HEK293 (cell line): ENCODE results near the gene UST.

Experiments
- CTCF ChIA-PET: fragments of 350-600 bp; formaldehyde crosslinking; extraction: SDS; loops from one replicate; lab custom pipeline; 2021; ENCODE audit warnings: antibody characterized with exemption; lab: Yijun Ruan, JAX
- POLR2A ChIA-PET: fragments of 300-600 bp; formaldehyde crosslinking; extraction: SDS; loops from one replicate; lab custom pipeline; 2020; ENCODE audit warnings: antibody characterized with exemption, inconsistent platforms; lab: Yijun Ruan, JAX
- H3K27ac ChIP-seq: fragments of 200-500 bp; sonication (Bioruptor generic); 2 replicates; pipeline ENCODE4 v1.5.1; 2014; ENCODE audit warnings: low read depth, low read length, control low read depth, inconsistent platforms; ENCODE audit errors: extremely low read depth
- H3K36me3 ChIP-seq, 2 experiments: fragments of 200-500 bp in 1 of 2; sonication (Bioruptor generic) in 1 of 2; 1 replicate in 1 of 2; 2 replicates in 1 of 2; pipeline ENCODE4 v1.5.1; 2014 to 2017; ENCODE audit warnings: inconsistent platforms in 2 of 2, low read length in 2 of 2; ENCODE audit not compliant: control insufficient read depth in 2 of 2, insufficient read depth in 1 of 2
- H3K4me1 ChIP-seq: fragments of 200-500 bp; sonication (Bioruptor generic); 2 replicates; pipeline ENCODE4 v1.5.1; 2014; ENCODE audit warnings: mild to moderate bottlenecking, low read length, inconsistent platforms; ENCODE audit not compliant: control insufficient read depth, insufficient read depth
- H3K4me3 ChIP-seq: 2 replicates; pipeline ENCODE4 v1.5.1; 2011; ENCODE audit warnings: low read depth, mild to moderate bottlenecking, control low read depth, low read length, moderate library complexity
- H3K9me3 ChIP-seq: fragments of 200-500 bp; sonication (Bioruptor generic); 2 replicates; pipeline ENCODE4 v1.5.1; 2014; ENCODE audit warnings: low read depth, low read length, inconsistent platforms; ENCODE audit not compliant: control insufficient read depth, insufficient read depth
- BCL11B ChIP-seq: fragments of 450-650 bp; formaldehyde crosslinking; IDR thresholded peaks from 2 replicates; pipeline ENCODE4 v1.5.1; 2016; ENCODE audit warnings: low read depth, missing biosample characterization, missing genetic modification characterization
- GLI2 ChIP-seq: fragments of 450-650 bp; formaldehyde crosslinking; IDR thresholded peaks from 2 replicates; pipeline ENCODE4; 2017; ENCODE audit warnings: missing biosample characterization, missing genetic modification characterization, low read depth, borderline replicate concordance
- GLIS2 ChIP-seq: fragments of 450-650 bp; formaldehyde crosslinking; IDR thresholded peaks from 2 replicates; pipeline ENCODE4 v1.5.1; 2016; ENCODE audit warnings: missing biosample characterization, missing genetic modification characterization
- KLF16 ChIP-seq: fragments of 450-650 bp; formaldehyde crosslinking; IDR thresholded peaks from 2 replicates; pipeline ENCODE4 v1.5.1; 2017; ENCODE audit warnings: missing biosample characterization, missing genetic modification characterization
- YY2 ChIP-seq: fragments of 450-650 bp; formaldehyde crosslinking; IDR thresholded peaks from 2 replicates; pipeline ENCODE4 v1.5.1; 2016; ENCODE audit warnings: missing biosample characterization, missing genetic modification characterization
- ZNF146 ChIP-seq: fragments of 450-650 bp; formaldehyde crosslinking; IDR thresholded peaks from 2 replicates; pipeline ENCODE4 v1.5.1; 2016; ENCODE audit warnings: missing biosample characterization, missing genetic modification characterization
- ZNF292 ChIP-seq: fragments of 450-650 bp; formaldehyde crosslinking; IDR thresholded peaks from 2 replicates; pipeline ENCODE4 v1.5.1; 2016; ENCODE audit warnings: low read depth, missing biosample characterization, missing genetic modification characterization, borderline replicate concordance
- ZNF530 ChIP-seq: fragments of 450-650 bp; formaldehyde crosslinking; IDR thresholded peaks from 2 replicates; pipeline ENCODE4 v1.5.1; 2016; ENCODE audit warnings: low read depth, missing biosample characterization, missing genetic modification characterization
- ZNF558 ChIP-seq: fragments of 450-650 bp; formaldehyde crosslinking; IDR thresholded peaks from 2 replicates; pipeline ENCODE4 v1.5.1; 2016; ENCODE audit warnings: missing biosample characterization, missing genetic modification characterization
- ZNF580 ChIP-seq: fragments of 450-650 bp; formaldehyde crosslinking; IDR thresholded peaks from 2 replicates; pipeline ENCODE4 v1.5.1; 2016; ENCODE audit warnings: missing biosample characterization, missing genetic modification characterization
- ZNF660 ChIP-seq: fragments of 450-650 bp; IDR thresholded peaks from 2 replicates; pipeline ENCODE4 v1.5.1; 2018; ENCODE audit warnings: missing biosample characterization, mild to moderate bottlenecking, missing genetic modification characterization
- ZNF664 ChIP-seq: fragments of 450-650 bp; formaldehyde crosslinking; IDR thresholded peaks from 2 replicates; pipeline ENCODE4 v1.5.1; 2016; ENCODE audit warnings: missing biosample characterization, missing genetic modification characterization
- TF ChIP-seq, protein P1 (sequence below): fragments of 450-650 bp; formaldehyde crosslinking; IDR thresholded peaks from 2 replicates; pipeline ENCODE4 v1.5.1; 2016; ENCODE audit warnings: missing biosample characterization, missing genetic modification characterization
- TF ChIP-seq, protein P2 (sequence below): fragments of 450-650 bp; formaldehyde crosslinking; IDR thresholded peaks from 2 replicates; pipeline ENCODE4 v1.5.1; 2016; ENCODE audit warnings: missing biosample characterization, missing genetic modification characterization

Gene UST

DNA sequence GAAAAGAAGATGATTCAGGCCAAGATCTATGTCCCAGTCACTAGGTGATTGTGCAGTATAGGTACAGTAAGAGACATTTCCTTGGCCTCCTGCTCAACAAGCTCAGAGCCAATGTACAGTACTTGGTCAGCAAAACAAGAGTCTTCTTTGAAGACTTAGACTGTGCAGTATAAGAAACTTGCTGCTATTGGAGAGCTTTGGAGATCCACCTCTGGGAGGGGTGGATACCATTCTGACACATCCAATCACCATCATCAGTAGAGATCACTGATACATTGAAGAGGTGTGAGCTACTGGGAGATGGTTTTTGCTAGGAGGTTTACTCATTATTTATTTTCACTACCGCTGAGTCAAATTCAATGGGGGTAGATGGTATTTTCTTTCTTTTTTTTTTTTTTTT is 77.5 kb downstream of the UST start:
- H3K4me1 ChIP-seq: peaks cover 4% of the 10 kb centered on the region; the same call in 1 of the 2 replicates
- H3K9me3 ChIP-seq: no peaks in the 10 kb centered on the region
- ChIA-PET POLR2A (no interaction called here), CTCF (interaction anchor here (0.6 to 0.7 kb wide), 2 partner anchors 28 to 49 kb away, joined by 3 read pairs; no protein-coding TSS in a partner anchor)
- no peak overlapping the region for H3K4me3 ChIP-seq
- H3K36me3 ChIP-seq: no peaks in the 10 kb centered on the region
- H3K27ac ChIP-seq: no peak overlapping the region
- TF ChIP-seq, protein P1, sequence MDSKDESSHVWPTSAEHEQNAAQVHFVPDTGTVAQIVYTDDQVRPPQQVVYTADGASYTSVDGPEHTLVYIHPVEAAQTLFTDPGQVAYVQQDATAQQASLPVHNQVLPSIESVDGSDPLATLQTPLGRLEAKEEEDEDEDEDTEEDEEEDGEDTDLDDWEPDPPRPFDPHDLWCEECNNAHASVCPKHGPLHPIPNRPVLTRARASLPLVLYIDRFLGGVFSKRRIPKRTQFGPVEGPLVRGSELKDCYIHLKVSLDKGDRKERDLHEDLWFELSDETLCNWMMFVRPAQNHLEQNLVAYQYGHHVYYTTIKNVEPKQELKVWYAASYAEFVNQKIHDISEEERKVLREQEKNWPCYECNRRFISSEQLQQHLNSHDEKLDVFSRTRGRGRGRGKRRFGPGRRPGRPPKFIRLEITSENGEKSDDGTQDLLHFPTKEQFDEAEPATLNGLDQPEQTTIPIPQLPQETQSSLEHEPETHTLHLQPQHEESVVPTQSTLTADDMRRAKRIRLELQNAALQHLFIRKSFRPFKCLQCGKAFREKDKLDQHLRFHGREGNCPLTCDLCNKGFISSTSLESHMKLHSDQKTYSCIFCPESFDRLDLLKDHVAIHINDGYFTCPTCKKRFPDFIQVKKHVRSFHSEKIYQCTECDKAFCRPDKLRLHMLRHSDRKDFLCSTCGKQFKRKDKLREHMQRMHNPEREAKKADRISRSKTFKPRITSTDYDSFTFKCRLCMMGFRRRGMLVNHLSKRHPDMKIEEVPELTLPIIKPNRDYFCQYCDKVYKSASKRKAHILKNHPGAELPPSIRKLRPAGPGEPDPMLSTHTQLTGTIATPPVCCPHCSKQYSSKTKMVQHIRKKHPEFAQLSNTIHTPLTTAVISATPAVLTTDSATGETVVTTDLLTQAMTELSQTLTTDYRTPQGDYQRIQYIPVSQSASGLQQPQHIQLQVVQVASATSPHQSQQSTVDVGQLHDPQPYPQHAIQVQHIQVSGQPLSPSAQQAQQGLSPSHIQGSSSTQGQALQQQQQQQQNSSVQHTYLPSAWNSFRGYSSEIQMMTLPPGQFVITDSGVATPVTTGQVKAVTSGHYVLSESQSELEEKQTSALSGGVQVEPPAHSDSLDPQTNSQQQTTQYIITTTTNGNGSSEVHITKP: no peak
- TF ChIP-seq, protein P2, sequence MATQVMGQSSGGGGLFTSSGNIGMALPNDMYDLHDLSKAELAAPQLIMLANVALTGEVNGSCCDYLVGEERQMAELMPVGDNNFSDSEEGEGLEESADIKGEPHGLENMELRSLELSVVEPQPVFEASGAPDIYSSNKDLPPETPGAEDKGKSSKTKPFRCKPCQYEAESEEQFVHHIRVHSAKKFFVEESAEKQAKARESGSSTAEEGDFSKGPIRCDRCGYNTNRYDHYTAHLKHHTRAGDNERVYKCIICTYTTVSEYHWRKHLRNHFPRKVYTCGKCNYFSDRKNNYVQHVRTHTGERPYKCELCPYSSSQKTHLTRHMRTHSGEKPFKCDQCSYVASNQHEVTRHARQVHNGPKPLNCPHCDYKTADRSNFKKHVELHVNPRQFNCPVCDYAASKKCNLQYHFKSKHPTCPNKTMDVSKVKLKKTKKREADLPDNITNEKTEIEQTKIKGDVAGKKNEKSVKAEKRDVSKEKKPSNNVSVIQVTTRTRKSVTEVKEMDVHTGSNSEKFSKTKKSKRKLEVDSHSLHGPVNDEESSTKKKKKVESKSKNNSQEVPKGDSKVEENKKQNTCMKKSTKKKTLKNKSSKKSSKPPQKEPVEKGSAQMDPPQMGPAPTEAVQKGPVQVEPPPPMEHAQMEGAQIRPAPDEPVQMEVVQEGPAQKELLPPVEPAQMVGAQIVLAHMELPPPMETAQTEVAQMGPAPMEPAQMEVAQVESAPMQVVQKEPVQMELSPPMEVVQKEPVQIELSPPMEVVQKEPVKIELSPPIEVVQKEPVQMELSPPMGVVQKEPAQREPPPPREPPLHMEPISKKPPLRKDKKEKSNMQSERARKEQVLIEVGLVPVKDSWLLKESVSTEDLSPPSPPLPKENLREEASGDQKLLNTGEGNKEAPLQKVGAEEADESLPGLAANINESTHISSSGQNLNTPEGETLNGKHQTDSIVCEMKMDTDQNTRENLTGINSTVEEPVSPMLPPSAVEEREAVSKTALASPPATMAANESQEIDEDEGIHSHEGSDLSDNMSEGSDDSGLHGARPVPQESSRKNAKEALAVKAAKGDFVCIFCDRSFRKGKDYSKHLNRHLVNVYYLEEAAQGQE (tag by site-specific recombination): no peak
- no peak for TF ChIP-seq YY2 (tag by site-specific recombination)

DNA sequence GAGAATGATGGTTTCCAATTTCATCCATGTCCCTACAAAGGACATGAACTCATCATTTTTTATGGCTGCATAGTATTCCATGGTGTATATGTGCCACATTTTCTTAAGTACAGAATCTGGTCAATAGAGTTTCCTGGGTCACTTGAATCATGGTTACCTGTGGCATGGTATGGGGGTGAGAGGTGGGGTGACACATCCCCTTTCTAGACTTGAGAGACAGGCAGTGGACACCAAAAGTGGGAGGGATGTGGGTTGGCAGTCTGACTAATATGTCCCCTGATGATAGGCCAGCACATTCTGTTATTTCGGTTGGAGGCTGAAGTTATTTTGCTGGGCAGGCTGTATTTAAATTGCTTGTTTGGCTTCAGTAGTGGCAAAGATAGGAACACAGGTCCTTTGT is 78.1 kb downstream of the UST start:
- POLR2A ChIA-PET: no interaction called here
- no peaks in the 10 kb centered on the region for H3K4me1 ChIP-seq
- H3K4me3 ChIP-seq: no peak overlapping the region
- no peaks in the 10 kb centered on the region for H3K36me3 ChIP-seq
- CTCF ChIA-PET: interaction anchor here (0.6 to 0.7 kb wide), 2 partner anchors 50 to 247 kb away, joined by 3 to 4 read pairs; no protein-coding TSS in a partner anchor
- no peaks in the 10 kb centered on the region for H3K9me3 ChIP-seq
- TF ChIP-seq ZNF580 (tag by site-specific recombination): 0 out of 2 replicates have a peak, but pooled peaks have one; percentile 29
- TF ChIP-seq ZNF146 (tag by site-specific recombination): peak; percentile 88
- no peak for TF ChIP-seq GLIS2 (tag by site-specific recombination)
- no peak overlapping the region for H3K27ac ChIP-seq

DNA sequence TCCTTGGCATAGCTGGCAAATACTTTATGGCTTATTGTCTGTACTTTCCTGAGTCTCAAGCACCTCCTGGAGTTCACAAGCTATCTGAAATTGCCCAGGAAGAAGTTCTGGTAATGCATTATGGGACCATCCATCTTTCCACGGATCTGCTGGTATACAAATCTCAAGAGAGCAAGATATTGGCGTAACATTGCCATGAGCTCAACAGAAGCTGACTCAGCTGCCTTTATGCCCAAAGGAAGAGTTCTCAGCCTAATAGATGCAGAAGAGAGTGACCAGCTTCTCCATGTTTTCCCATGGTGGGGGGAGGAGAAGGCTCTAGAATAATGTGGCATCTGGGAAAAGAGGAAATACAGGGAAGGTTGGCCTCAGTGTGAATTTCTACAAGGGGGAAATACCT is 78.7 kb downstream of the UST start:
- Histone ChIP-seq H3K36me3 (no peaks in the 10 kb centered on the region), H3K4me1 (no peaks in the 10 kb centered on the region), H3K4me3 (no peak overlapping the region), H3K27ac (no peak overlapping the region), H3K9me3 (no peaks in the 10 kb centered on the region)
- ChIA-PET CTCF (interaction anchor here (0.7 kb wide), 2 partner anchors 13 to 248 kb away, joined by 3 to 4 read pairs; no protein-coding TSS in a partner anchor), POLR2A (no interaction called here)
- TF ChIP-seq ZNF530 (tag by site-specific recombination) (no peak), ZNF660 (no peak), ZNF558 (tag by site-specific recombination) (no peak), BCL11B (tag by site-specific recombination) (no peak), ZNF292 (tag by site-specific recombination) (no peak), KLF16 (tag by site-specific recombination) (no peak), ZNF664 (tag by site-specific recombination) (no peak), GLI2 (no peak)
